NCI-H2029 (cell line): Measurements from ENCODE around the gene PTPA.
A peak's percentile ranks its signal among the peaks of the same experiment; 100 is the strongest.
"Not testable (repeated sequence)": the region's sequence is repeated elsewhere in the genome, so short reads cannot be mapped to it uniquely, and the experiment has no call there.

Source experiments
- DNase-seq: peaks from one replicate; lab custom pipeline; 2025; lab: John Stamatoyannopoulos, UW

The PTPA gene

DNA sequence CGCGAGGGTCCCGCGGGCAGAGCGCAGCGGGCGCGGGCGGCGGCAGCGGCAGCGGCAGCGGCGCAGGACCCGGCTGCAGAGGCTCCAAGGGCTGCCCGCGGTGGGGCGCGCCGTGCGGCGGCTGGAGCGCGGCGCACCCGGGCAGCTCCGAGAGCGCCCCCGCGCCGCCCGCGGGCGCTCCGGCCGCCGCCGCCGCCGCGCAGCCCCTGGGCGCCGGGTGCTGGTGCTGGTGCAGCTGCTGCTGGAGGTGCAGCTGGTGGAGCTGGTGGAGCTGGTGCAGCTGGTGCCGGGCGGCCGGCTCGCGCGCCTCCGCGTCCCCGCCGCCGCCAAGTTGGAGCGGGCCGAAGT is 66.2 kb downstream of the PTPA start:
- DNase-seq, result no peak

DNA sequence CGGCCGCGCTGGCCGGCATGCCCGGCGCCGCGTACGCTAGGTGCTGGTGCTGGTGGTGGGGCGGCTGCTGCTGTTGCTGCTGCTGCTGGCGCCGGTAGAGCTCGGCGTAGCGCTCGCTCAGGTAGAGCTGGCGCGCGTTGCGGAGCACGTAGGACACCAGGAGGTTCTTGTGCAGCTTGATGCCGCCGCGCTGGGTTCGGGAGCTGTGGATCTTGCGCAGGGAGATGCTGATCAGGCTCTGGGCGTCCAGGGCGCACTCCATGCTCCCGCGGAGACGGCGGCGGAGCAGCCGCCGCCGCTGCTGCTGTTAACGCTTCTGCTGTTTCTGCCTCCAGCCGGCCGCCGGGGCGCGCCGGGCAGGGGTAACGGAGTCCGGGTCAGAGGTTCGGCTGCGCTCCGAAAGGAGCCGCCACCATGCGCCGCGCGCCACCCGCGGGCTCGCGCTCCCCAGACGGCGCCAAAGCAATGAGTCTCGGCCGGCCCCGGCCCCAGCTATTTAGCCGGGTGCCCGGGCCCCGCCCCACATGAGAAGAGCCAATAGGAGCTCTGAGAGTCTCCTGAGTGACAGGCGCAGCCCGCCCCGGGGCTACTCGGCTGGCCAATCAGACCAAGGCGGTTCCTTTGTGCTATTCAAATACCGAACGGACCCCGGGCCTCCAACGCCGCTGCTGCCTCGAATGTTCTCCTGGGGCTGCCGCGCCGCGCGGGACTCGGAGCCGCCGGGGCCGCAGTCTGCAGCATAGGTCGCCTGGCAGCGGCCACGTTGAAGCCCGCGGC is 66.8 kb downstream of the PTPA start, which contains the start of gene IER5L:
Gene IER5L, minus strand, starts transcription at position 471 of the 777 bp plus-strand sequence. Its CDS starts 209 bp downstream, at position 262.
- DNase-seq, result peak; percentile 90

DNA sequence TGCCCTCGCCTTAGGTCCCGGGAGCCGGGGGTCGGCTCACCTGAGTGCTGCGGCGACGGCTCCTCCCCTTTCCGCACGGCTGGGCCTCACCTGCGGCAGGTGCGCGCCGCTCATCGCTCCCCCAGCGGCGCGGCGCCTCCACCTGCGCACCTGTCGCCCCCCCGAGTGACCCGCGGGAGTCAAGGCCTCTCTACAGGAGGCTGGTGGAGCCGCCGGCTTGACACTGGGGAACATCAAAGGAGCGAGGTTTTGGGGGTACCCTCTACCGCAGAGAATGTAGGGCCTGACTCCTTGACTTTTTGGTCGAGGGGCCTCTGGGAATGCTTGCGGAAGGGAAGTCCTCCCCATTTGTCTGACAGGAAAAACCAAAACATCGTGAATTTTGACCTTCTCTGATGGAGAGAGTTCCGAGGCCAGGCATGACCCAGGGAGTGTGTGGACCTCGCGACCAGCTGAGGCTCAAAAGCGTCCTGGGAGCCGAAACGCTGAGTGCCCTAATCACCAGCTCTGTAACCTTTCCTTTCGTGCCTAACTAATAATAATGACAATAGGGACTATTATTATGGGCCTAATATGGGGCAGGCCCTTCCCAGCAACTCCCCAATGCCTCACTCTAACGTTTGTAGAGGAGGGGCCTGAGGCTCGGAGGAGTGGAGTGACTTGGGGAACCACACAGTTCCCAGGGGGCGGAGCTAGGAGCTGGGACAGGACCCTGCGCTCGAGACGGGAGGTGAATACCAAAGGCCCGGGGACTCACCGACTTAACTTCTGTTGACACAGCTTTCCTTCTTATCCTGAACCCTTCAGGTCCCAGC is 67.6 kb downstream of the PTPA start:
- DNase-seq, result peak; percentile 66

DNA sequence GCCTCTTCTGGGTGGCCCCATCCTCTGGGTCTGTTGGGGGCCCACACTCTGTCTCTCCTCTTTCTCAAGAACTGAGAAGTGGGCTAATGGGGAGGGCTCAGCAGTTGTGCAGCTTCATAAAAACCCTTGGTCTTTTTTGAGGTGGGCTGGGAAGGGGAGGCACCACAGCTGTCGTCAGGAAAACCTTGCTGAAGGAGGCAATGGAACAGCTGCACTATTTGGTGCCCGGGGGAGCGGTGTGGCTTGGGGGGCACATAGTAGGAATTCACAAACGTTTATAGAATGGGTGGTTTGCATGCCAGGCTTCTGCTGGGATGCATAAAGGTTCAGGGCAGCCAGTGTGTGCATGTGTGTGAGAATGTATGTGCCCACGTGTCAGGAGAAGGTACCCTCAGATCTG is 70.0 kb downstream of the PTPA start:
- DNase-seq, result no peak

DNA sequence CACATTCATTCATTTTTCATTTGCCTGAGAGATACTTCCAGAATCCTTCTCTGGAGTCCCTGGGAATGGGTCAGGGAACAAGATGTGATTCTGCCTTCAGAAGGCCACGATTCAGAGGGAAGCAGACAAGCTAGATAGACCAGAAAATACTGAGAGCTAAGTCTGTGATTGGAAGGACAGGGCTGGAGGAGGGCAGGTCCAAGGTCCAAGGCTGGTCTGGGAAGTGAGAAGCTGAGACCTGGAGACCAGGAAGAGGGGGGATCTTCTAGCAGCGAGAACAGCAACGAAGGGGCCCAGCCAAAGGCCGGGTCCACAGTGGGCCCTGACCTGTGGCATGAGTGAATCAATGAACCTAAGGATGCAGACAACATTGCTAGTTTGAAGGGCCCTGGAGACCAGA is 70.9 kb downstream of the PTPA start:
- no peak for DNase-seq

DNA sequence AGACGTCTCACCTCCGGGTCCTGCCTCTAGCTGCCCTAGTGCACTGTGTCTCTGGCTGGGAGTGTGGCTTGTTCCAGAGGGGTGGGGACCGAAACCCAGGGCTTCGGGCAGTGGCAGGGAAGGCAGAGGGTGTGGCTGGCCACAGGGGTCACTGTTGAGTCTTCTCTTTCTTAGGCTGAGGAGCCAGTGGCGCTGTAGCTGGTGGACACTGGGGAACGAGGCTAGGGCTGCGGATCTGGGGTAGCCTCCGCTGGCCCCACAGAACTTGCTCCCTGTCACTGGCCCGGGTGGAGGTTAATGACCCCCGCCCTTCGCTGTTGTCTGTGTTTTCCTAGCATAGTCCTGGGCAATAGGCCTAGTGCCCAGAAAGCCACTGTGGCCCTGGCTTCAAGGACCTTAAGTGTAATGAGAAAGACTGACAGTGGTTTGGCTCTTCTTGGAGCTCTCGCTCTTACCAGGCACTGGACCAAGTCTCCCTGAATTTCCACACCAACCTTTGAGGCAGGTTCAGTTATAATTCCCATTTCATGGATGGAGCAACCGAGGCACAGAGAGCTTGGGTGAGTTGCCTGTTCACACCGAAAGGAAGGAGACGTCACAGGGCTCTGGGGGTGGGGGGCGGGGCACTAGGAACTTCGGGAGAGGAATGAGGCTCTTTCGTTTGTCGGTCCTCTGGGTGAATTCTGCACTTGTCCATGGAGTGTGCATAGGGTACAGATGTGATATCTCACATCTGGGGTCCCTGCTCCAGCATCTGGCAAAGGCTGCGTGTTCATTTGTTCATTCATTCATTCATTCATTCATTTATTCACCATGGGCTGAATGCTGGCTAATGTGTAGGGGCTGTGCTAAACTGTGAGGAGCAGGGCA is 71.6 kb downstream of the PTPA start:
- DNase-seq, result no peak

DNA sequence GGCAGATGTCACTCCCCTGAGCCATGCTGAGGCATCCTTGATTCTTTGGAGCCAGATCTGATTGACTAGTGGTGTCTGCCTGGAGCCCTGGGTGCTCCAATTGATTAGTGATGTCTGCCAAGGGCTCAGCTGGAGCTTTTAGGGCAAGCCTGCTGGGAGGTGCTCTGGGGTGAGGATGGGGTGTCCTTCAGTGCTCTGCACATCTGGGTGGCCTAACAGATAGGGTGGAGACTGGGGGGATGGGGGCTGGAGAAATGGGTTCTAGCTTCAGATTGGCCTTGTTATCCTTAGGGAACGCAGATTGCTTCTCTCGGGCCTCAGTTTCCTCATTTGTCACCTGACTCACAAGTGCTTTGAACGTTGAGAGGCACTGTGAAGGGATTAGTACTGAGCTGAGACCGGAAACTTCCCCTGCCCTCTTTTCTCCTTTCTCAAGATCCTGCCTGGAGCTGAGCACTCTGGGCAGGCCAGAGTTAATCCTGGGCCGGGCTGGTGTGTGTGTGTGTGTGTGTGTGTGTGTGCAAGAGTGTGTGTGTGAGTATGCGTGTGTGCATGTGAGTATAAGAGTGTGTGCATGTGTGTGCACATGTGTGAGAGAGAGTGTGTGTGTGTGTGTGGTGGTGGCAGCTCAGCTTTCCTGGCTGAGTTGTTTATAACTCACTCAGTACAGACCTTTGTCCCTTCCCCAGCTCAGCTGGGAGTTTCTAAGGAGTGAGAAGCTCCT is 72.4 kb downstream of the PTPA start:
- no peak for DNase-seq

DNA sequence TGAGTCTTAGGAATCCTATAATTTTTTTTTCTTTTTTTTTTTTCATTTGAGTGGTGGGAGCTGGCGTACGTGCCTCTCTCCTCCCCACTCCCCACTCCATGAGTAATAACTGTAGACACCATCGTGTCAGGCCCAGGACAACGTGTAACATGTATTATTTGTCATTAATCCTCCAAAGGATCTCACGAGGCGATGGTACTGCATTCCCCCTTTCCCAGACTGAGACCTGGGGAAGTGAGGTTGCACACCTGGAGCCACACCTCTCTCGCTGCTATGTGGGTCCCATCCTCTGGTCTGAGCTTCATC is 73.0 kb downstream of the PTPA start:
- DNase-seq, result no peak

DNA sequence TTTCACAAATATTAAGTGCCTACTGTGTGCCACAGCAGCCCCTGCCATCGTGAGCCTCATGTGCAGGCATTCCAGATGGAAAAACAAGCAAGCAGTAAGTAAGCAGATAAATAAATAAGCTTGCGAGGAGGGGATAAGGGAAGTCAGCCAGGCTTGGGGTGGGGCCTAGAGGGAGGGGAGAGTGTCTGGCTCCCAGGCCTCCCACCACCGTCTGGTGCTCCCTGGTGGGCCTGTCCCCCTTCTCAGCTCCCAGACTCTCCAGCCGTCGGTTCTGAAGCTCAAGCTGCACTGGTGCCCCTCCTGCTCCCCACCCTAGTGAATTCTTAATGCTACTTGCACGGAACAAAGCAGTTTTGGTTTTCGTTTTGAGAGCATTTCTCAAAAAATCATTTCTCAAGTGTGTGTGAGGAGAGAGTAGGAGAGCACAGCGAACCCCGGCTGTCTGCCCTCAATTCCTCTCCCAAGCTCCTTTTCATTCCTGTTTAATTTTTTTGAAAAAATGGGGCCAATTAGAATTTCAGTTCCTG is 73.4 kb downstream of the PTPA start:
- DNase-seq, result no peak

DNA sequence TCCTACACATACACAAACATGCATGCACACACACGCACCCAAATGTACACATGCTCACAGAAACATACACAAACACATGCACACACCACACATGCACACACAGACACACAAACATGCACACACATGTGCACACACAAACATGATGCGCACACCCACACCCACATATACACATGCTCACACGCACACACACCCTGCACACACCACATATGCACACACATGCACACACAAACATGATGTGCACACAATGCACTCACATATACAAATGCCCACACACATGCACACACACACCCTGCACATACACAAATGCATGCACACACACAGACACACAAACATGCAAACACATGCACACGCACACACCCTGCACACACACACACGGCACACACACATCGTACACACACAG is 74.2 kb downstream of the PTPA start:
- DNase-seq, result no peak

DNA sequence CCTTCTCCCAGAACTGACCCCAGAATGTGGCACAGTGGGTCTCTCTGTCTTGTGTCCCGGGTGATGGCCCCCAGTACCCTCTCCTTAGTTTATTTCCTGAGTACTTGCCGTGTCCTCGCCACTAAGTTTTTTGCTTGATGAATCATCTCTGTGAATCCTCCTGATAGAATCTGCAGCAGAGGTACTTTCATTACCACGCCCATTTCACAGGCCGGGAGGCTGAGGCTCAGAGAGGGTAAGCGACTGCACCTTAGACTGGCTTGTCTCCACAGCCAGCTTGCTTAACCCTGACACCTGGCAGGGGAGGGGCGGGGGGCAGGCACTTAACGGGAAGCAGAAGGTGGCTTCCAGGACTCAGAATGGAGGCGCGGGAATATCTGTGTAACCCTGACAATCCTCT is 74.8 kb downstream of the PTPA start:
- no peak for DNase-seq

DNA sequence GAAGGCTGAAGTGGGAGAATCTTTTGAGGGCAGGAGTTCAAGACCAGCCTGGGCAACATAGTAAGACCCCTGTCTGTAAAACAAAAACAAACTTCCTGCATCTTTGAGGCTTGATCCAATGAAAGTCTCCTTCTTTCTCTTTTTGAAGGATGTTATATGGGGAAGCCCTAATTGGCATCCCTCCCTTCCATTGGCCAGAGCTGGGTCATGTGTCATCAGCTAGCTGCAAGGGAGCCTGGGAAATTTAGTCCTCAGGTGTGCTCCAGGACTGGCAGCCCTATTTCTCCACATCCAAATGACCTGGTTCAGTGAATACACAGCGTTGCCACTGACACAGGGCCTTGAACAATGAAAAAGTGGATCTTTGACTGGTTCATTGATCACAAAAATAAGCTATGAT is 75.8 kb downstream of the PTPA start:
- DNase-seq, result no peak

DNA sequence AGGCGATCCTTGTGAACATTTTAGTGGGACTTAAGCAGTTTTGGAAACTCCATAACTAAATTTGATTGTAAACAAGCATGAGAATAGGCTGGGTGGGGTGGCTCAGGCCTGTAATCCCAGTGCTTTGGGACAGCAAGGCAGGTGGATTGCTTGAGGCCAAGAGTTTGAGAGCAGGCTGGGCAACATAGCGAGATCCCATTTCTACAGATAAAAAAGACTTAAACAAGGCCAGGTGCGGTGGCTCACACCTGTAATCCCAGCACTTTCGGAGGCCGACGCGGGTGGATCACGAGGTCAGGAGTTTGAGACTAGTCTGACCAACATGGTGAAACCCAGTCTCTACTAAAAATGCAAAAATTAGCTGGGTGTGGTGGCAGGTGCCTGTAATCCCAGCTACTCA is 78.8 kb downstream of the PTPA start:
- DNase-seq, result not testable (repeated sequence)

DNA sequence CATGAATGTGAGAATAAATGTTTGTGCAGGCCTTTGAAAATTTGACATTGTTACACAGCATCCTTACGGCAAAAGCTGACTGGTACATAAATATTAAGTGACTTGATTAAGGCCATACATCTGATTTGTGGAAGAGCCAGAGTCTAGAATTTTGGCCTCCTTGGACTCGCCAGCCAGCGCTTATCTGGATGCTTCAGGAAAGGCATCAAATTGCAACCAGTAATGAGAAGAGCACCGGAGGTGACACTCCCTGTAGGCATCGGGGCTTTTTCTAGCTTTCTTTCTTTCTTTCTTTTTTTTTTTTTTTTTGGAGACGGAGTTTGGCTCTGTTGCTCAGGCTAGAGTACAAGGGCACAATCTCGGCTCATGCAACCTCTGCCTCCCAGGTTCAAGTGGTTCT is 80.0 kb downstream of the PTPA start:
- DNase-seq, result no peak

DNA sequence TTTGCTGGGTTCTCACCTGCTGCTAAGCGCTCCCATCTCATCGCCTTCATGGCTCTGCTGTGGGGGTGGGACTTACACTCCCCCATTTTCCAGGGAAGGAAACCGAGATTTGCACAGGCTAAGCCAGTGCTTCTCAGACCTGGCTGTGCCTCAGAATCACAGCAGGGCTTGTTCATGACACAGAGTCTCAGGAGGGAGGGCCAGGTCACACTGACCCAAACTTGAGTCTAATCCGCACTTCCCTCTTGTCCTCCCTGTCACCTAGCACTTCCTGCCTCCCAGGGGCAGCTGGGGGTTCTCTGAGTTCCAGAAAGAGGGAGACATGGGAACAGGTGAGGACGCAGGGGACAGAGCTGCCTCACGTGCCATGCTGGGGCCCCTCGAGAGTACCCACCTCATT is 82.4 kb downstream of the PTPA start:
- DNase-seq, result no peak

DNA sequence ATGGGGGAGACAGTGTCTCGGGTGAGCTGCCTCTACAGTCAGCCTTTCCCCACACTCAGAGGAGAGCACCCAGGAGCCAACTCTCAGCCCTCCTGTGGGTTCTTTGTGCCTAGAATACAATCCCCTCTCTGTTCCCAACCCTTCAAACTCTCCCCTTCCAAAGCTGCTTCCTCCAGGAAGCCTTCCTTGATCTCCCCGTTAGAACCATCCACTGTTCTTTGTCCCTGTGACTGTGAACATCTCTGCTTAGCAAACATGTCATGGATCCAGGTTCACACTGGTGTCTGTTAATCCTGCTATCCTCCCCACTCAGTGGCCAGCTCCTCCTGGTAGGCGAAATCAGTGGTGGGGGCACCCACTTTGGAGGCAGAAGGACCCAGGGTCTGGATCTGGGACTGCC is 83.0 kb downstream of the PTPA start:
- DNase-seq, result no peak

DNA sequence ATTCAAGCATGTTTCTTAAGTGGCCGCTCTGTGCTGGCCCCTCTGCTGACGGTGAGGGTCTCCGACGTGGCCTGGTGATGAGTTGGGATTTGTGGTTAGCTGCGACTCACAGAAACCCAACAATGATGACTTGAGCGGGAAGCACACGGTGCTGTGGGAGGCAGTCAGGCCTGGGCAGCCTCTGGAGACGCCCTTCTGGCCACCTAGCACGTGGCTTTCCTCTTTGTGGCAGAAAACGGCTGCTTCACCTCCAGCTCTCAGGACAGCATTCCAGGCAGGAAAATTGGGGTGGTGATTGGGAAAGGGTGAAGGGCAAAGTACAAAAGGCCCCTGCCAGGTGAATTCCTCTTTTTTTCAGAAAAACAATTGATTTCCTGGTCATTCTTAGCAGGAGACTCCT is 84.4 kb downstream of the PTPA start:
- DNase-seq, result no peak

DNA sequence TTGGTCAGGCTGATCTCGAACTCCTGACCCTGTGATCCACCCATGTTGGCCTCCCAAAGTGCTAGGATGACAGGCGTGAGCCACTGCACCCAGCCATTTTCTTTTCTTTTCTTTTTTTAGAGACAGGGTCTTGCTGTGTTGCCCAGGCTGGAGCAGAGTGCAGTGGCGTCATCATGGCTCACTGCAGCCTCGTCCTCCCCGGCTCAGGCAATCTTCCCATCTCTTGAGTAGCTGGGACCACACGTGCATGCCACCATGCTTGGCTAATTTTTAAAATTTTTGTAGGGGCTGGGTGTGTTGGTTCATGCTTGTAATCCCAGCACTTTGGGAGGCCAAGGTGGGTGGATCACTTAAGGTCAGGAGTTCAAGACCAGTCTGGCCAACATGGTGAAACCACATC is 85.8 kb downstream of the PTPA start:
- DNase-seq, result not testable (repeated sequence)

DNA sequence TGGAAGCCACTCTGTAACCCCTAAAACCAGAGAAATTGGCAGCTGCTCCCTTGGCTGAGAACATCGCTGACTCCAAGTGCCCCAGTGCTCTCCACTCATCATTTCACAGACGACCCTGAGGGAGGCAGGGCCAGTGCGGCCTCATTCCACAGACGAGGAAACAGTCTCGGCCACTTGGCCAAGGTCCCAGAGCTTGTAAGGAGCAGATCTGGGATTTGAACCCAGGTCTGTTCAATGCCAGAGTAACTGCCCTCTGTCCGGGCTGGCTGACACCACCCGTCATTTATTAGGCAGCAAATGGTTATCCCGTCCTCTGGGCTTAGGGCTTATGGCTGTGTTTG is 86.7 kb downstream of the PTPA start:
- no peak for DNase-seq
